Measurements from ENCODE around the gene RETREG1.

RETREG1 gene, protein sequence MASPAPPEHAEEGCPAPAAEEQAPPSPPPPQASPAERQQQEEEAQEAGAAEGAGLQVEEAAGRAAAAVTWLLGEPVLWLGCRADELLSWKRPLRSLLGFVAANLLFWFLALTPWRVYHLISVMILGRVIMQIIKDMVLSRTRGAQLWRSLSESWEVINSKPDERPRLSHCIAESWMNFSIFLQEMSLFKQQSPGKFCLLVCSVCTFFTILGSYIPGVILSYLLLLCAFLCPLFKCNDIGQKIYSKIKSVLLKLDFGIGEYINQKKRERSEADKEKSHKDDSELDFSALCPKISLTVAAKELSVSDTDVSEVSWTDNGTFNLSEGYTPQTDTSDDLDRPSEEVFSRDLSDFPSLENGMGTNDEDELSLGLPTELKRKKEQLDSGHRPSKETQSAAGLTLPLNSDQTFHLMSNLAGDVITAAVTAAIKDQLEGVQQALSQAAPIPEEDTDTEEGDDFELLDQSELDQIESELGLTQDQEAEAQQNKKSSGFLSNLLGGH

DNA sequence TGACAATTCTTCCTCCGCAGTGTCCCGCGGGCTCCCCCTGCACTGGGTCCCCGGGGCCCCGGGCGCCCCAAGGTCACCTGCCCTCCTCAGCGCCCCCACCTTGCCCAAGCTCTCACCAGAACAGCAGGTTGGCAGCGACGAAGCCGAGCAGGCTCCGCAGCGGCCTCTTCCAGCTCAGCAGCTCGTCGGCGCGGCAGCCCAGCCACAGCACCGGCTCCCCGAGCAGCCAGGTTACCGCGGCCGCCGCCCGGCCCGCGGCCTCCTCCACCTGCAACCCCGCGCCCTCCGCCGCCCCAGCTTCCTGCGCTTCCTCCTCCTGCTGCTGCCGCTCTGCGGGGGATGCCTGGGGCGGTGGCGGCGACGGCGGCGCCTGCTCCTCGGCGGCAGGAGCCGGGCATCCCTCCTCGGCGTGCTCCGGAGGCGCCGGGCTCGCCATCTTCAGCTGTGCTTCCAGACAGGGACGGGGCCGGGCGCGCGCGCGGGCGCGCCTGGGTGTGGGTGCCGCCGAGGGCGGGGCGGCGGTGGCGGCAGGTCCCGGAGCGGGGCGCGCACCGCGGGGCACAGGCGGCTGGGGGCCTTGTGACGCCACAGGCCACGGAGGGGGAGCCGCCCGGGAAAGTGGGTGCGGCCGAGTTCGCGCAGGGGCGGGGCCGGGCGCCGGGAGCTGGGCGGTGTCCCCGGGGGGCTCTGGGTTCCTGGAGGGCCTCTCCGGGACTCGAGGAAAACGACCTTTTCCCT, at the start of gene RETREG1:
Gene RETREG1 (minus strand): TSS at position 462 of the 738 bp plus-strand sequence. CDS start 26 bp downstream, at position 436.
- peak; percentile 71 for DNase-seq
- Histone ChIP-seq H3K9me3 (ENCODE audit: severe bottlenecking) (no peaks in the 10 kb centered on the region), H3K36me3 (no peaks in the 10 kb centered on the region), H3K4me3 (ENCODE audit: low read depth, low read length) (peak within 1 kb of the TSS; percentile 86), H3K27ac (peak within 1 kb of the TSS; percentile 20; the same call in 1 of the 2 replicates), H3K27me3 (ENCODE audit: insufficient read depth, low read depth, severe bottlenecking) (no peaks in the 10 kb centered on the region)
- TF ChIP-seq, protein P1, sequence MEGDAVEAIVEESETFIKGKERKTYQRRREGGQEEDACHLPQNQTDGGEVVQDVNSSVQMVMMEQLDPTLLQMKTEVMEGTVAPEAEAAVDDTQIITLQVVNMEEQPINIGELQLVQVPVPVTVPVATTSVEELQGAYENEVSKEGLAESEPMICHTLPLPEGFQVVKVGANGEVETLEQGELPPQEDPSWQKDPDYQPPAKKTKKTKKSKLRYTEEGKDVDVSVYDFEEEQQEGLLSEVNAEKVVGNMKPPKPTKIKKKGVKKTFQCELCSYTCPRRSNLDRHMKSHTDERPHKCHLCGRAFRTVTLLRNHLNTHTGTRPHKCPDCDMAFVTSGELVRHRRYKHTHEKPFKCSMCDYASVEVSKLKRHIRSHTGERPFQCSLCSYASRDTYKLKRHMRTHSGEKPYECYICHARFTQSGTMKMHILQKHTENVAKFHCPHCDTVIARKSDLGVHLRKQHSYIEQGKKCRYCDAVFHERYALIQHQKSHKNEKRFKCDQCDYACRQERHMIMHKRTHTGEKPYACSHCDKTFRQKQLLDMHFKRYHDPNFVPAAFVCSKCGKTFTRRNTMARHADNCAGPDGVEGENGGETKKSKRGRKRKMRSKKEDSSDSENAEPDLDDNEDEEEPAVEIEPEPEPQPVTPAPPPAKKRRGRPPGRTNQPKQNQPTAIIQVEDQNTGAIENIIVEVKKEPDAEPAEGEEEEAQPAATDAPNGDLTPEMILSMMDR (IDR thresholded peaks at IDR 0.05; ENCODE audit: low read depth, low read length): no peak

DNA sequence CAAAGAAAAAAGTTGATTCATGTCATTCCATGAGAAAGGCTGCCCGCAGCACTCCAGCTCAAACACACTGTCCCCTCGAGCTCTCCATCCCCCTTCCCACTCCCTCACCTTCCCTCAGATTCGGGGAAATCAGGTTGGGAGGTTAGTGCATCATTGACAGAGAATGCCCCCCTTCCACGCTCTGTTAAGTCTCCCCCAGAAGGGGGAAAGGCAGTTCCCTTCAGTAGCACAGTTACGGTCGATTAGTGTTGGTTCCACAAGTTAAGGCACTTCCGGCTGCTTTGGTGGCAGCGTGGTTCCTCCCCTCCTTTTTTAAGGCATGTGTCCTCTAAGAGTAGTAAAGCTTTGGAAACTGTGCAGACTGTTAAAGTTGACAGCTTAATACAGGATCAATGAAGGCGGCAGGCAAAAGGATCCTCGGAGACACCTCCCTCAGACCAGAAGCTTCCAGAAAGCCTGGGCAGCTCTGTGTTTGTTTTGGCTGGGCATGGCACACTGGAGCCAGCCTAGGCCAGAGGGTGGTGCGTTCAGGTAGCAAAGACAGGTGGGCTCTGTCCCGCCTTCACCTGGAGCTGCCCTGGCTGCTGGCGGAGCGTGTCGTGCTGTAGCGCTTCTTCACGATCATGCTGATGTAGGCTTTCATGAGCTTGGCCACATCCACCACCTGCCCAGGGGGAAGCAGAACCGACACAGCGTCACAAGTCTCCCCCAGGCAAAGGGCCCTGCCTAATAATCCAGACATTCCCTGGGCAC, 49.5 kb upstream of the RETREG1 start:
- H3K27ac ChIP-seq: no peak overlapping the region
- DNase-seq: no peak
- H3K36me3 ChIP-seq: peaks cover 55% of the 10 kb centered on the region

DNA sequence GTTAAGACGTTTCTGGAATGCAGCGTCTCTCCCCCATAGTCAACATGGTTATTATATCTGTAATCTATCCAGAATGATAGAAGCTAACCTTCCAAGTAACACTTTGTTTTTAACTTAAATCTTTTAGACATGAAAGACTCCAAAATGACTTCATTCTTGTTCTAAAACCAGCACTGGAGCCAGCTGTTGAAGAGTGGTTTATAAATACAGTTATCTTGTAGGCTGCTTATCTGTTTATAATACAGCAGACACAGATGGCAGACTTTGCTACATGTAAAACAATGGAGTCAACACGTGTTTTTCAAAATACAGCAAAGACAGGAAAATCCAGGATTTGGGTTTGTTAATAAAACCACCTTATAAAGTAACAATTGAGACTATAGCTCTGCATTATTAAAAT, 48.8 kb upstream of the RETREG1 start:
- DNase-seq: no peak
- no peaks in the 10 kb centered on the region for H3K9me3 ChIP-seq (ENCODE audit: severe bottlenecking)
- no peaks in the 10 kb centered on the region for H3K27me3 ChIP-seq (ENCODE audit: insufficient read depth, low read depth, severe bottlenecking)
- H3K36me3 ChIP-seq: peaks cover 48% of the 10 kb centered on the region
- H3K4me3 ChIP-seq (ENCODE audit: low read depth, low read length): no peak overlapping the region
- TF ChIP-seq, protein P1 (IDR thresholded peaks at IDR 0.05; ENCODE audit: low read depth, low read length): no peak
- no peak overlapping the region for H3K27ac ChIP-seq

More for the DNA sequence above, 49.5 kb upstream of the RETREG1 start:
- no peaks in the 10 kb centered on the region for H3K27me3 ChIP-seq (ENCODE audit: insufficient read depth, low read depth, severe bottlenecking)
- TF ChIP-seq, protein P1 (IDR thresholded peaks at IDR 0.05; ENCODE audit: low read depth, low read length): no peak
- H3K9me3 ChIP-seq (ENCODE audit: severe bottlenecking): no peaks in the 10 kb centered on the region
- H3K4me3 ChIP-seq (ENCODE audit: low read depth, low read length): no peak overlapping the region

DNA sequence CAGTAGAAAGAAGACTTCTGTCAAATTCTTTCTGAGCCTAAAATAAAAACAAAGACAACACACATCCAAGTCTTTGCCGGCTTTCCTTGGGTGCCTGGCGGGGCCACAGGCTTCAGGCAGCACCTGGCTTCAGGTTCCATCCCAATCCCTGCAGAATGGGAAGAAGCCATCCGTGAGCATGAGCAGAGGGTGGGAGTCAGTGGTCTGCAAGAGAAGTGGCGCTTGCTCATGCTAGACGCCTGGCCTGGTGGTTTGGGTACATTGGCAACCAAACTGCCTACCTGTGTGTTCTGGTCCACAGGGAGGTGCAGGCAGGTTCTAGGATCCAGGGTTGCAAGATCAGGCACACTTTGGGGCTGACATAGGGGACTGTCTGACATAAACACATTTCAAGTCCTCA, 47.6 kb upstream of the RETREG1 start:
- Histone ChIP-seq H3K4me3 (ENCODE audit: low read depth, low read length) (no peak overlapping the region), H3K36me3 (peaks cover 37% of the 10 kb centered on the region), H3K27me3 (ENCODE audit: insufficient read depth, low read depth, severe bottlenecking) (no peaks in the 10 kb centered on the region), H3K27ac (no peak overlapping the region), H3K9me3 (ENCODE audit: severe bottlenecking) (no peaks in the 10 kb centered on the region)
- TF ChIP-seq, protein P1 (IDR thresholded peaks at IDR 0.05; ENCODE audit: low read depth, low read length): no peak
- DNase-seq: no peak

DNA sequence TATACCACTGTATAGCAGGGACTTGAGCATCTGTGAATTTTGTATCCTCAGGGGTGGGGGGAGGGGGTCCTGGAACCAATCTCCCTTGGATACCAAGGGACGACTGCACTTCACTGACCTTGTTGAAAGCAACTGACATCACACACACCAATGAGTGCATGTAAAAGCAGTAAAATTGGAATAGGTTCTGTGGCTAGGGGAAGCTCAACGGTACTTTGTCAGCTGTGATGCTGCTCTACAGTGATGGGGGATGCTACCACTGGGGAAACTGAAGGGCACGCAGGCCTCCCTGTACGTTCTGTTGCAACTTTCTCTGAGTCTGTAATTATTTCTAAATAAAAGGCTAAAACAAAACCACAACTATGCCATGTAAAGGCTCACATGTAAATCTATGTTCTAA, 47.0 kb upstream of the RETREG1 start:
- no peak overlapping the region for H3K27ac ChIP-seq
- DNase-seq: no peak
- peaks cover 34% of the 10 kb centered on the region for H3K36me3 ChIP-seq
- H3K27me3 ChIP-seq (ENCODE audit: insufficient read depth, low read depth, severe bottlenecking): no peaks in the 10 kb centered on the region
- H3K4me3 ChIP-seq (ENCODE audit: low read depth, low read length): no peak overlapping the region
- TF ChIP-seq, protein P1 (IDR thresholded peaks at IDR 0.05; ENCODE audit: low read depth, low read length): no peak
- H3K9me3 ChIP-seq (ENCODE audit: severe bottlenecking): no peaks in the 10 kb centered on the region

Measured in WERI-Rb-1 (cell line).